Loucy (cell line): ENCODE results near the gene ANKLE2.

ENCODE experiments used
- CTCF ChIP-seq: fragments of 200-600 bp; sonication (generic); conservative IDR thresholded peaks from 2 replicates; pipeline ENCODE4 v1.5.1; 2014; ENCODE audit warnings: mild to moderate bottlenecking, antibody characterized with exemption, low read length
- EZH2phosphoT487 ChIP-seq: fragments of 200-600 bp; IDR thresholded peaks from 2 replicates; pipeline ENCODE4 v1.6.1; 2018; ENCODE audit warnings: antibody characterized with exemption, mild to moderate bottlenecking, moderate library complexity, borderline replicate concordance

GRCh38 chr12:132687211-132688164, 74.1 kb downstream of the ANKLE2 start, which contains the start of the genes POLE and PXMP2:
- TF ChIP-seq CTCF (no peak), EZH2phosphoT487 (no peak)
